Erythroblast (primary cell): Measurements from ENCODE around the gene BEST3.

ENCODE experiments used
- GATA1 ChIP-seq: IDR thresholded peaks from 2 replicates; pipeline ENCODE4 v1.6.1; 2011; ENCODE audit warnings: low read depth, mild to moderate bottlenecking, control low read depth, low read length, moderate library complexity
- POLR2A ChIP-seq: IDR thresholded peaks from 2 replicates; pipeline ENCODE4 v1.6.1; 2011; ENCODE audit warnings: mild to moderate bottlenecking, low read length

- TF ChIP-seq POLR2A (no peak), GATA1 (no peak)
These were observed 20.0 kb downstream of the BEST3 start for GRCh38 chr12:69679119-69679518.
